ENCODE measurements around the gene PLD4.

- no peak for TF ChIP-seq POLR2A (IDR thresholded peaks at IDR 0.05; ENCODE audit: low read length)
- TF ChIP-seq GATA1 (IDR thresholded peaks at IDR 0.05; ENCODE audit: low read depth, low read length), result no peak
Measured at GRCh38 chr14:104897330-104898194, 27.1 kb upstream of the PLD4 start.

Measured in erythroblast (primary cell).